Right lobe of liver (tissue), 6 donors: ENCODE measurements around the gene STRBP. TPM values are rescaled to one million over a fixed set of nuclear protein-coding genes. Genes with fewer than 3 reads are reported as not detected.
"Not testable (repeated sequence)": the region's sequence is repeated elsewhere in the genome, so short reads cannot be mapped to it uniquely, and the experiment has no call there.

Source experiments
- ATAC-seq, 4 donors: fragments of 200-7000 bp; cut with Tn5 transposase; one replicate each; pipeline ENCODE4 v1.9.1; 2020; ENCODE audit warnings: mild to moderate bottlenecking in 4 of 4, moderate library complexity in 4 of 4
- DNase-seq, 3 donors: peaks; one replicate each; pipeline ENCODE4 v3.0.0-alpha.2; 2020
- H3K27ac ChIP-seq, 3 donors: fragments of 200-600 bp; one replicate each; pipeline ENCODE4 v1.8.0; 2022
- H3K27me3 ChIP-seq, 2 donors: fragments of 200-600 bp; one replicate each; pipeline ENCODE4 v1.8.0; 2022
- H3K36me3 ChIP-seq, 4 donors: fragments of 200-600 bp; sonication (generic) in 1 of 4; one replicate each; pipeline versions ENCODE4 v1.5.1 to v1.8.0; 2017 to 2022; ENCODE audit warnings: control low read depth in 1 of 4
- H3K4me1 ChIP-seq, 4 donors: fragments of 200-600 bp; sonication (generic) in 1 of 4; one replicate each; pipeline versions ENCODE4 v1.5.1 to v1.8.0; 2017 to 2022; ENCODE audit warnings: control low read depth in 1 of 4
- H3K4me3 ChIP-seq, 3 donors: fragments of 200-600 bp; one replicate each; pipeline ENCODE4 v1.8.0; 2022
- H3K9me3 ChIP-seq, 4 donors: fragments of 200-600 bp; sonication (generic) in 1 of 4; one replicate each; pipeline versions ENCODE4 v1.5.1 to v1.8.0; 2017 to 2022; ENCODE audit warnings: control low read depth in 1 of 4
- CTCF ChIP-seq, 4 donors: fragments of 200-600 bp in 3 of 4; fragments of 450-650 bp in 1 of 4; IDR thresholded peaks; one replicate each; pipeline versions ENCODE4 v1.5.1 to v1.8.0; 2016 to 2022; ENCODE audit warnings: antibody characterized with exemption in 4 of 4, mild to moderate bottlenecking in 2 of 4
- POLR2A ChIP-seq: fragments of 450-650 bp; IDR thresholded peaks from one replicate; pipeline ENCODE4 v1.6.1; 2017; ENCODE audit warnings: antibody characterized with exemption, mild to moderate bottlenecking
- WGBS: methylation state at CpG from one replicate; pipeline ENCODE4 v1.1.6; 2018; ENCODE audit warnings: low coverage, low lambda C conversion rate; ENCODE audit not compliant: insufficient coverage; ENCODE audit errors: missing lambda C conversion rate; 5-methylcytosine and 5-hydroxymethylcytosine counted together
- intact Hi-C, 2 donors: fragments of 100-400 bp; cut with DNase I; formaldehyde crosslinking; loops; one replicate each; pipeline versions ENCODE4 v1.11.2 to v1.14.1; 2022
- total RNA-seq, 6 experiments: library from RNA; depleted of rRNA in 2 of 6; stranded (reverse); fragments of >200 nt in 2 of 6; fragmentation: NEBNext Ultra II Directional in 3 of 6; extraction: Animal tissue kit (Norgen Biotek cat#: 25700) in 3 of 6; gene quantifications; one replicate each; pipeline versions ENCODE4 v1.1.0 to v1.2.4, GENCODE V29; 2016 to 2023
- donor health status: DM: no; HTN: yes; CAD: no.
- donor health status: DM: no; HTN: no; CAD: no.
- donor health status: DM: no; HTN: no; CAD: no.
- donor health status: DM: no; HTN: yes; CAD: no.
- donor health status: DM: no; HTN: yes; CAD: no.

STRBP gene
- total RNA-seq, 6 experiments from 2014 or later = 5.3 to 10.2 (median 8.3) TPM

GRCh38 chr9:123191680-123192079, 76.7 kb downstream of the STRBP start:
- ATAC-seq (no peak), DNase-seq (no peak)
- Histone ChIP-seq H3K27me3 (no peaks in the 10 kb centered on the region), H3K27ac (no peak overlapping the region), H3K4me3 (no peak overlapping the region), H3K4me1 (no peaks in the 10 kb centered on the region), H3K36me3 (no peaks in the 10 kb centered on the region), H3K9me3 (no peaks in the 10 kb centered on the region)
- intact Hi-C loops = no loop called here
- TF ChIP-seq CTCF (IDR thresholded peaks at IDR 0.05) (no peak), POLR2A (no peak)
- 100% methylated on average over 1 of the region's 1 CpG for WGBS

GRCh38 chr9:123191260-123191659, 77.1 kb downstream of the STRBP start:
- DNase-seq (no peak), ATAC-seq (no peak)
- Histone ChIP-seq H3K36me3 (no peaks in the 10 kb centered on the region), H3K9me3 (no peaks in the 10 kb centered on the region), H3K27ac (no peak overlapping the region), H3K27me3 (no peaks in the 10 kb centered on the region), H3K4me1 (no peaks in the 10 kb centered on the region), H3K4me3 (no peak overlapping the region)
- WGBS = 83% methylated on average over 4 of the region's 4 CpGs
- intact Hi-C loops = no loop called here
- TF ChIP-seq CTCF (IDR thresholded peaks at IDR 0.05) (no peak), POLR2A (no peak)

- Histone ChIP-seq H3K27me3 (no peaks in the 10 kb centered on the region), H3K4me1 (no peaks in the 10 kb centered on the region), H3K27ac (no peak overlapping the region), H3K36me3 (no peaks in the 10 kb centered on the region), H3K9me3 (no peaks in the 10 kb centered on the region), H3K4me3 (no peak overlapping the region)
- intact Hi-C loops = no loop called here
- TF ChIP-seq POLR2A = no peak
- TF ChIP-seq CTCF (IDR thresholded peaks at IDR 0.05) = no peak
- WGBS = 100% methylated on average over 1 of the region's 1 CpG
- DNase-seq = no peak
- no peak for ATAC-seq
Observed at GRCh38 chr9:123187131-123187530, 81.3 kb downstream of the STRBP start.

- H3K9me3 ChIP-seq, H3K4me1 ChIP-seq, intact Hi-C loops, H3K4me3 ChIP-seq, DNase-seq, ATAC-seq, H3K27me3 ChIP-seq, H3K27ac ChIP-seq, H3K36me3 ChIP-seq: not testable (repeated sequence)
- 100% methylated on average over 2 of the region's 2 CpGs for WGBS
Observed at GRCh38 chr9:123186029-123186428, 82.4 kb downstream of the STRBP start.

GRCh38 chr9:123176949-123177348, 91.4 kb downstream of the STRBP start:
- DNase-seq (no peak), ATAC-seq (no peak)
- Histone ChIP-seq H3K27ac (no peak overlapping the region), H3K27me3 (no peaks in the 10 kb centered on the region), H3K36me3 (no peaks in the 10 kb centered on the region), H3K4me3 (no peak overlapping the region), H3K9me3 (no peaks in the 10 kb centered on the region), H3K4me1 (no peaks in the 10 kb centered on the region)
- 100% methylated on average over 1 of the region's 2 CpGs for WGBS
- TF ChIP-seq POLR2A = no peak
- TF ChIP-seq CTCF (IDR thresholded peaks at IDR 0.05) = no peak
- intact Hi-C loops = no loop called here
